ENCODE data around the gene LATS2.

DNA sequence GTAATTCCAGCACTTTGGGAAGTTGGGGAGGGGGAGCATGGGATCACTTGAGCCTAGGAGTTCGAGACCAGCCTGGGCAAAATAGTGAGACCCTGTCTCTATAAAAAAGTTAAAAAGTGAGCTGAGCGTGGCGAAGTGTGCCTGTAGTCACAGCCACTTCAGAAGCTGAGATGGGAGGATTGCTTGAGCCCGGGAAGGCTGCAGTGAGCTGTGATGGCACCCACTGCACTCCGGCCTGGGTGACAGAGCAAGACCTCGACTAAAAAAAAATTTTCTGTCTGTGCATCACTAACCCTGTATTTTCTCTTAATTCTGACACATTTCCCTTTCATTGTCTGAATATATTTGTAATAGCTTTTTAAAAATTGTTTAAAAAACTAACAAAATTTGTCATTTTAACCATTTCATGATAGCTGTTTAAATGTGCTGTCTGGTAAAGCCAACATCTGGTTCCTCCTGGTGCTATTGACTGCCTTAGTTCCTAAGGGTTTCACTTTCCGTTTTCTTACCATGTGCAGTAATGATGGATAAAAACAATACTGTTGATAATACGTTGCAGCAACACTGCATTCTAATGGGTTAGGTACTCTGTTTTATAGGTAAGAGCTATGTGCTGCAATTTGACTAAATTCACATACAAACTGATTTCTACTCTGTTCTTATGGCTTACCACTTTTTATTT is 29.7 kb downstream of the LATS2 start:
- TF ChIP-seq SIN3A (IDR thresholded peaks at IDR 0.05; ENCODE audit: borderline replicate concordance, insufficient read depth, low read length) = no peak
- TF ChIP-seq TAF1 (IDR thresholded peaks at IDR 0.05; ENCODE audit: borderline replicate concordance, insufficient read depth, low read length) = no peak
- TF ChIP-seq, protein P1, sequence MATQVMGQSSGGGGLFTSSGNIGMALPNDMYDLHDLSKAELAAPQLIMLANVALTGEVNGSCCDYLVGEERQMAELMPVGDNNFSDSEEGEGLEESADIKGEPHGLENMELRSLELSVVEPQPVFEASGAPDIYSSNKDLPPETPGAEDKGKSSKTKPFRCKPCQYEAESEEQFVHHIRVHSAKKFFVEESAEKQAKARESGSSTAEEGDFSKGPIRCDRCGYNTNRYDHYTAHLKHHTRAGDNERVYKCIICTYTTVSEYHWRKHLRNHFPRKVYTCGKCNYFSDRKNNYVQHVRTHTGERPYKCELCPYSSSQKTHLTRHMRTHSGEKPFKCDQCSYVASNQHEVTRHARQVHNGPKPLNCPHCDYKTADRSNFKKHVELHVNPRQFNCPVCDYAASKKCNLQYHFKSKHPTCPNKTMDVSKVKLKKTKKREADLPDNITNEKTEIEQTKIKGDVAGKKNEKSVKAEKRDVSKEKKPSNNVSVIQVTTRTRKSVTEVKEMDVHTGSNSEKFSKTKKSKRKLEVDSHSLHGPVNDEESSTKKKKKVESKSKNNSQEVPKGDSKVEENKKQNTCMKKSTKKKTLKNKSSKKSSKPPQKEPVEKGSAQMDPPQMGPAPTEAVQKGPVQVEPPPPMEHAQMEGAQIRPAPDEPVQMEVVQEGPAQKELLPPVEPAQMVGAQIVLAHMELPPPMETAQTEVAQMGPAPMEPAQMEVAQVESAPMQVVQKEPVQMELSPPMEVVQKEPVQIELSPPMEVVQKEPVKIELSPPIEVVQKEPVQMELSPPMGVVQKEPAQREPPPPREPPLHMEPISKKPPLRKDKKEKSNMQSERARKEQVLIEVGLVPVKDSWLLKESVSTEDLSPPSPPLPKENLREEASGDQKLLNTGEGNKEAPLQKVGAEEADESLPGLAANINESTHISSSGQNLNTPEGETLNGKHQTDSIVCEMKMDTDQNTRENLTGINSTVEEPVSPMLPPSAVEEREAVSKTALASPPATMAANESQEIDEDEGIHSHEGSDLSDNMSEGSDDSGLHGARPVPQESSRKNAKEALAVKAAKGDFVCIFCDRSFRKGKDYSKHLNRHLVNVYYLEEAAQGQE (IDR thresholded peaks at IDR 0.05; ENCODE audit: insufficient read depth in 1 of 2, low read depth in 2 of 2, low read length in 2 of 2) = no peak
